ENCODE data around the gene FGD1.

- no peak for TF ChIP-seq CTCF (IDR thresholded peaks at IDR 0.05 in 2 of 3, conservative IDR thresholded peaks at IDR 0.05 in 1 of 3; ENCODE audit: borderline replicate concordance in 1 of 3, insufficient read depth in 1 of 3, low read depth in 2 of 3, low read length in 2 of 3)
- no peak for TF ChIP-seq CEBPB (IDR thresholded peaks at IDR 0.05; ENCODE audit: low read depth)
- TF ChIP-seq EZH2 (IDR thresholded peaks at IDR 0.05) = no peak
- TF ChIP-seq FOSL1 (IDR thresholded peaks at IDR 0.05; ENCODE audit: low read depth) = no peak
- TF ChIP-seq MAX (IDR thresholded peaks at IDR 0.05) = no peak
- no peak for TF ChIP-seq POLR2A (IDR thresholded peaks at IDR 0.05; ENCODE audit: borderline replicate concordance, extremely low read depth, insufficient read depth, insufficient read length)
- no peak for TF ChIP-seq EZH2phosphoT487 (IDR thresholded peaks at IDR 0.05; ENCODE audit: borderline replicate concordance)
- TF ChIP-seq ELF1 (IDR thresholded peaks at IDR 0.05; ENCODE audit: borderline replicate concordance, low read depth) = no peak
- TF ChIP-seq SIN3A (IDR thresholded peaks at IDR 0.05; ENCODE audit: low read depth) = no peak
- TF ChIP-seq POLR2AphosphoS5 (IDR thresholded peaks at IDR 0.05; ENCODE audit: low read depth, low read length) = no peak
- TF ChIP-seq YY1 (IDR thresholded peaks at IDR 0.05; ENCODE audit: extremely low read depth, insufficient replicate concordance, low read depth, low read length) = no peak
- TF ChIP-seq EGR1 (IDR thresholded peaks at IDR 0.05; ENCODE audit: low read depth) = no peak
- no peak for TF ChIP-seq JUND (IDR thresholded peaks at IDR 0.05)
Observed at GRCh38 chrX:54444752-54445151, 51.3 kb downstream of the FGD1 start.
